ENCODE measurements around the gene DNAJC6. TPM values are rescaled to one million over a fixed set of nuclear protein-coding genes. Genes with fewer than 3 reads are reported as not detected.
"Not testable (repeated sequence)": the region's sequence is repeated elsewhere in the genome, so short reads cannot be mapped to it uniquely, and the experiment has no call there.

Gene DNAJC6
- total RNA-seq, 4 donors from 2014 or later, result 2.8 to 9.2 (median 5.3) TPM

DNA sequence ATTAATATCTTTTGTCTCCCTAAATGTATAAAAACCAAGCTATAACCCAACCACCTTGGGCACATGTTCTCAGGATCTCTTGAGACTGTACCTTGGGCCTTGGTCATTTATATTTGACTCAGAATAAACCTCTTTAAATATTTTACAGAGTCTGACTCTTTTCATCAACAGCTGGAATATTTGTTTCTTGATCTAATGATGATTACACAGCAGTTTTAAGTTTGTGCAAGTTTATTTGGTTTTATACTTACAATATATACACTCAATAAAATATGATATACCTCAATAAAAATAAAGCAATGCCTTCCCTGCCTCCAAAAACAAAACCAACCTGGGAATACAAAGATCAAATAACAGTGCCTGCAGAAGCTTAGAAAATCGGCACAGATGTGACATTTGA is 133.1 kb downstream of the DNAJC6 start:
- Histone ChIP-seq H3K9me3 (no peaks in the 10 kb centered on the region), H3K27me3 (no peaks in the 10 kb centered on the region), H3K4me3 (replicated peaks in 1 of 3) (no peak overlapping the region), H3K36me3 (no peaks in the 10 kb centered on the region), H3K27ac (no peak overlapping the region), H3K4me1 (no peaks in the 10 kb centered on the region)
- DNase-seq, result no peak
- 86 to 89% methylated on average over 1 of the region's 1 CpG for WGBS, 2 donors
- no peak for TF ChIP-seq POLR2A (IDR thresholded peaks at IDR 0.05)
- TF ChIP-seq CTCF (IDR thresholded peaks at IDR 0.05), result no peak
- intact Hi-C loops (cut with DNase I), result no loop called here

GRCh38 chr1:65443647-65444046 is 134.3 kb downstream of the DNAJC6 start:
- TF ChIP-seq POLR2A (IDR thresholded peaks at IDR 0.05) (no peak), CTCF (IDR thresholded peaks at IDR 0.05) (no peak)
- Histone ChIP-seq H3K36me3 (no peaks in the 10 kb centered on the region), H3K27me3 (no peaks in the 10 kb centered on the region), H3K4me3 (replicated peaks in 1 of 3) (no peak overlapping the region), H3K27ac (no peak overlapping the region), H3K4me1 (no peaks in the 10 kb centered on the region), H3K9me3 (no peaks in the 10 kb centered on the region)
- WGBS, 2 donors, result 85 to 94% methylated on average over 2 of the region's 2 CpGs
- DNase-seq, result no peak
- intact Hi-C loops (cut with DNase I), result no loop called here

- H3K9me3 ChIP-seq, result no peaks in the 10 kb centered on the region
- H3K4me3 ChIP-seq (replicated peaks in 1 of 3), result no peak overlapping the region
- DNase-seq, result no peak
- intact Hi-C loops (cut with DNase I), result no loop called here
- H3K4me1 ChIP-seq, result no peaks in the 10 kb centered on the region
- no peak overlapping the region for H3K27ac ChIP-seq
- WGBS, 2 donors, result 81 to 88% methylated on average over 4 of the region's 5 CpGs
- no peaks in the 10 kb centered on the region for H3K36me3 ChIP-seq
- TF ChIP-seq CTCF (IDR thresholded peaks at IDR 0.05), result no peak
- no peak for TF ChIP-seq POLR2A (IDR thresholded peaks at IDR 0.05)
- no peaks in the 10 kb centered on the region for H3K27me3 ChIP-seq
Measured at GRCh38 chr1:65444128-65444640, 134.8 kb downstream of the DNAJC6 start.

GRCh38 chr1:65445837-65446236 is 136.5 kb downstream of the DNAJC6 start:
- Histone ChIP-seq H3K9me3 (no peaks in the 10 kb centered on the region), H3K36me3 (no peaks in the 10 kb centered on the region), H3K4me1 (no peaks in the 10 kb centered on the region), H3K27ac (no peak overlapping the region), H3K27me3 (no peaks in the 10 kb centered on the region), H3K4me3 (replicated peaks in 1 of 3) (no peak overlapping the region)
- DNase-seq, result no peak
- 95 to 96% methylated on average over 1 of the region's 1 CpG for WGBS, 2 donors
- TF ChIP-seq CTCF (IDR thresholded peaks at IDR 0.05), result no peak
- no peak for TF ChIP-seq POLR2A (IDR thresholded peaks at IDR 0.05)
- intact Hi-C loops (cut with DNase I), result no loop called here

DNA sequence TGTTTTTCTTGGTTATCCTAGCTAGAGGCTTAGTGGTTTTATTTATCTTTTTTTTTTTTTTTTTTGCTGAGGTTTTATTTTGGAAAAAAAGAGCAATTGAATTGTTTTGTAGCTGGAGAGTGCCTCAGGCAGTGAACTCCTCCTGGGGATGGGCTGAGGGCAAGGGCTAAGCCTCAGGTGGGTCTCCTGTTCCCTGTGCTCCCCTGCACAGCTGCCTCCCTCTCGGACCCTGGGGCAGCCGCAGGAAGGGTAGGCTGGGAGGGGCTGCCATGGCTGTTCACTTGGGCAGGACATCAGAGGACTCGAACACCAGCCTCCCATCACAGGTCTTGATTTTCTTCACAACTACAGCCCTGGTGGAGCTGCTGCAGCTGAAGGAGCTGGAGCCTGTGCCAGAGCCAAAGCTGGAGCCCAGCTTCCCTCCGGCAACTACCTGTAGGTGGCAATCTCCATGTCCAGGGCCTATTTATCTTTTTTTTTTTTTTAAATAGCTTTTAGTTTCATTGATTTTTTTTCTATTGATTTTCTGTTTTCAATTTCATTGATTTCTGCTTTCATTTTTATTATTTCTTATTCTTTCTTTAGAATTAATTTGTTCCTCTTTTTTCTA is 140.0 kb downstream of the DNAJC6 start:
- TF ChIP-seq POLR2A (IDR thresholded peaks at IDR 0.05) (no peak), CTCF (IDR thresholded peaks at IDR 0.05) (no peak)
- DNase-seq, result no peak
- H3K27ac ChIP-seq, result no peak overlapping the region
- H3K36me3 ChIP-seq, result no peaks in the 10 kb centered on the region
- H3K27me3 ChIP-seq, result no peaks in the 10 kb centered on the region
- H3K4me3 ChIP-seq (replicated peaks in 1 of 3), result no peak overlapping the region
- WGBS, 2 donors, result 81 to 87% methylated on average over 4 of the region's 4 CpGs
- no peaks in the 10 kb centered on the region for H3K4me1 ChIP-seq
- H3K9me3 ChIP-seq, result no peaks in the 10 kb centered on the region
- intact Hi-C loops (cut with DNase I), result no loop called here

DNA sequence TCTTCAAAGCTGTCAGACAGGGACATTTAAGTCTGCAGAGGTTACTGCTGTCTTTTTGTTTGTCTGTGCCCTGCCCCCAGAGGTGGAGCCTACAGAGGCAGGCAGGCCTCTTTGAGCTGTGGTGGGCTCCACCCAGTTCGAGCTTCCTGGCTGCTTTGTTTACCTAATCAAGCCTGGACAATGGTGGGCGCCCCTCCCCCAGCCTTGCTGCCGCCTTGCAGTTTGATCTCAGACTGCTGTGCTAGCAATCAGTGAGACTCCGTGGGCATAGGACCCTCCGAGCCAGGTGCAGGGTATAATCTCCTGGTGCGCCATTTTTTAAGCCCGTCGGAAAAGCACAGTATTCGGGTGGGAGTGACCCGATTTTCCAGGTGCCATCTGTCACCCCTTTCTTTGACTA is 146.3 kb downstream of the DNAJC6 start:
- DNase-seq; H3K4me3 ChIP-seq (replicated peaks in 1 of 3); intact Hi-C loops (cut with DNase I); H3K9me3 ChIP-seq; H3K27ac ChIP-seq; H3K36me3 ChIP-seq; H3K4me1 ChIP-seq; H3K27me3 ChIP-seq: not testable (repeated sequence)
- 79 to 94% methylated on average over 2 to 8 of the region's 10 CpGs for WGBS, 2 donors

Measured in thyroid gland (tissue), 4 donors.